NCI-H2029 (cell line): ENCODE data around the gene SMIM23.
A peak's percentile ranks its signal among the peaks of the same experiment; 100 is the strongest.
"Not testable (repeated sequence)": the region's sequence is repeated elsewhere in the genome, so short reads cannot be mapped to it uniquely, and the experiment has no call there.

Experiments
- DNase-seq: peaks from one replicate; lab custom pipeline; 2025; lab: John Stamatoyannopoulos, UW

SMIM23 gene

DNA sequence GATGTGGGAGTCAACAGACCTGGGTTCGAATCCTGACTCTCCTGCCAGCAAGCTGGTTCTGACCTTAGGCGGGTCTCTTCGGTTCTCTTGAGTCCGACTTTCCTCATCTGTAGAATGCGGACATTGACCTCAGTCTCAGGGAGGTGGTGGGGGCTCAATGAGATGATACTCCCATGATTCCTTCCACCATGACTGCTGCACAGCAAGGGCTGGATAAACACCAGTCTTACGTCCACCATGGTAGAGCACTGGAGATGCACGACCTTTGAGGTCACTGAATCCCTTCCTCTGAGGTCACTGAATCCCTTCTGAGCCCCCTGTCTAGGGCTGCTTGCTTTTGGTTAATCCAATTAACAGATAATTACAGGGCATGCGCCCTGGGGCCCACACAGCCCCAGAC lies 12.5 kb upstream of the SMIM23 start:
- DNase-seq: no peak

- DNase-seq: no peak
Measured at GRCh38 chr5:171774418-171774817, 11.2 kb upstream of the SMIM23 start.

DNA sequence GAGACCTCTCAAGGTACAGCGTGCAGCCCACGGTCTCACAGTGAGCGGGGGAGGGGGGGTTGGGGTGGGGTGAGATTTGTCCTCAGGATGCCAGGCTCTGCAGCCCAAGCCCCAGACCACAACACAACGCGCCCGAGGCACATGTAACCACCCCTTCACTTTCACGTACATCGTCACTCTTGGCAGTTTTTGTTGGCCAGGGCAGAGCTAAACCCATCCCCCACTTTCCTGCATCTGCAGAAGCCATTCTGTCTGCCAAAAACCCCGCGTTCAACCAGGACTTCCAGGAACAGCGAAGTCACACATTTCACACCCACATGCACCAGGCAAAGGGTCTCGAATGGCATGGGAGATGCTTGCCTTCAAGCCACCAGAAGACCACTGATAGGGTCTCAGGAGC lies 9.4 kb upstream of the SMIM23 start:
- no peak for DNase-seq

- DNase-seq: no peak
Measured at GRCh38 chr5:171776770-171777759, 8.6 kb upstream of the SMIM23 start.

- not testable (repeated sequence) for DNase-seq
Measured at GRCh38 chr5:171781744-171782143, 3.9 kb upstream of the SMIM23 start.

GRCh38 chr5:171782332-171782966 lies 3.2 kb upstream of the SMIM23 start:
- no peak for DNase-seq

- no peak for DNase-seq
Measured at GRCh38 chr5:171783051-171783450, 2.6 kb upstream of the SMIM23 start.

GRCh38 chr5:171789353-171789752 lies 3.7 kb downstream of the SMIM23 start:
- DNase-seq: no peak

DNA sequence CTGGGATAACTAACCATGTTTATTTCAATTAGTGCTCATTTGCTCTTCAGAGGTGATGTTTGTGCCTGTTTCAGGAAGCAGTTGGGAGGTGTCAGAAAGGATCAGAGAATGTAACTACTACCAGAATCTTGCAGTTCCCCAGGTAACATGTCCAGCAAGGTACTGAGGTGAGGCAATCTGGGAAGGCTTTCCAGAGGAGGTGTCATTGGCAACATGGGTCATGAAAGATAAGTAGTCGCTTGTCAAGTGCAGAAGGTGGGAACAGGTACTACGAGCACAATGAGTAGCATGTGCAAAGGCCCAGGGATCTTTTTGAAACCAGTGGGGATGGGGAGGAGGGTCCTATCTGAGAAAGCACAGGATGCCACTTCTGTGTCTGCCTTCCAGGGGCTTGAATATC lies 4.8 kb downstream of the SMIM23 start:
- no peak for DNase-seq

DNA sequence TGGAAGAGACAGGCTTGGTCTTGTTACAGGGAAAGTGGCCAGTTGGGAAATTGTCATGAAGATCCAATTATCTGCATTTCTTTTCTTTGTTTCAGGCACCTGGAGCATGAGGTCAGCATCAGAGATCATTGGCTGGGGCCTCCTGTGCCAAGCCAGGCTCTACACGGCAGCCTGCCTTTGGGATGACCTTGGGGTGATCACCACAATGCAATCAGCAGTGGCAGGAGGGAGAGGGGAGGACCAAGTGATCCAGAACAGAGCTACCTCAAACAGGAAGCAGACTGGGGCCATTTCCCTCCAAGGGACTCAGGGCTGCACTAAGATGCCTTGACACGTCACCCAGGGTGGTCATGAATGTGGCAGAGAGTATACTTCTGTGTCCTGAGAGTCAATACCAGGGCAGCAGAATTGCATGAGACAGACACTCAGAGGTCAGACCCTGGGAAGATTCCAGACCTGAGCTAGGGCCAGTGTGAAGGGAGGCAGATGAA lies 8.9 kb downstream of the SMIM23 start:
- no peak for DNase-seq

GRCh38 chr5:171795381-171795780 lies 9.8 kb downstream of the SMIM23 start:
- DNase-seq: no peak

DNA sequence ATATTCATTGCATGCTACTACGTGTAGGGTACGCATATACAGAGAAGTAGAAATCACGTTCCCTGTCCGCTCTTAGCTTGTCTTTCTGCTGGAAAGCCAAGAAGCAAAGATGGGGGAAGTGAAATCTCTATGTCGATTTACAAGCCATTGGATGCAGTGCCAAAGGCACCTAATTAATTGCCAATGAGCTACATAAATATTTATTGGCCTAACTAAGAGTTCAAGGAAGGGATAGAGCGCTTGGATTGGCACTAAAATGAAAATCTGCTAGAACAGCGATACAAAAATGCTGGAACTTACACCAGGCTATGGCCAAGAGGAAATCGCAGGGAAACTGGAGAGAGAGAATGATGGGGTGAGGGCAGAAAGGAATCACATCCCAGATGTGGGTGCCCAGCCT lies 10.8 kb downstream of the SMIM23 start:
- DNase-seq: no peak

GRCh38 chr5:171797543-171797942 lies 11.9 kb downstream of the SMIM23 start:
- no peak for DNase-seq

DNA sequence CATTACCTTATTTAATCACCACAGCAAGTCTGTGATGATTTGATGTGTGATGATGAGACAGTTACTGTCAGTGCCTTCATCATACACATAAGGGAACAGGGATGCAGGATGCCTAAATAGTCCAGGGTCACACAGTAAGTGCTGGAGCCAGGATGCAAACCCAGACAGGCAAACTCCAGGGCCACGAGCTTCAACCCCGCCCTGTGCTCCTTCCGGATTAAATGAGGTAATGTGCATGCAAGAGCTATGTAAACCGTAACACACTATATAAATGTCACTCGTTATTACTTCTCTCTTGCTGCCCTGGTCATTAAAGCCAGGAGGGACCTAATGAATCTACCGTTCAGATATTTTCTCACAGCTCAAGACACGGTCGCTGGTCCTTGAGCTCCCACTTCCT lies 12.8 kb downstream of the SMIM23 start:
- DNase-seq: no peak

- no peak for DNase-seq
Measured at GRCh38 chr5:171801839-171802238, 16.2 kb downstream of the SMIM23 start.

- no peak for DNase-seq
Measured at GRCh38 chr5:171805746-171806145, 20.1 kb downstream of the SMIM23 start.

- peak; percentile 50 for DNase-seq
Measured at GRCh38 chr5:171806976-171807747, 21.5 kb downstream of the SMIM23 start.

GRCh38 chr5:171808453-171808852 lies 22.8 kb downstream of the SMIM23 start:
- no peak for DNase-seq

DNA sequence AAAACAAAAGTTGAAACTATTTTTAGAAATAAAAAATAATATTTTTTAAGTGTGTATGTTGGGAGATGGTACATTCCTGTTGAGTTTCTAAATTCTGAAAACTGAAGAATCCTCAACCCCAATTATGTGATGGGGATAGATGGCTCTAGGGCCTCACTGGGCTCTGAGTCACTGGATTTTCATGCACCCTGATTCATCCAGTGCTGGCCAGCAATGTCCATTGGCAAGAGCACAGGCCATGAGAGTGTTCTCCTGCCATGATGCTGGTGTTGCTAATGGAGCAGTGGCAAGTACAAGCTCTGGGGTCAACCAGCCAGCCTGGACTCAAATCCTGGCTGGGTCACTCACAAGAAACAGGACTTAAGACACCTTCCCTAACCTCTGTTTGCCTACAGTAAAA lies 23.3 kb downstream of the SMIM23 start:
- DNase-seq: no peak

- peak; percentile 28 for DNase-seq
Measured at GRCh38 chr5:171810227-171810626, 24.6 kb downstream of the SMIM23 start.

DNA sequence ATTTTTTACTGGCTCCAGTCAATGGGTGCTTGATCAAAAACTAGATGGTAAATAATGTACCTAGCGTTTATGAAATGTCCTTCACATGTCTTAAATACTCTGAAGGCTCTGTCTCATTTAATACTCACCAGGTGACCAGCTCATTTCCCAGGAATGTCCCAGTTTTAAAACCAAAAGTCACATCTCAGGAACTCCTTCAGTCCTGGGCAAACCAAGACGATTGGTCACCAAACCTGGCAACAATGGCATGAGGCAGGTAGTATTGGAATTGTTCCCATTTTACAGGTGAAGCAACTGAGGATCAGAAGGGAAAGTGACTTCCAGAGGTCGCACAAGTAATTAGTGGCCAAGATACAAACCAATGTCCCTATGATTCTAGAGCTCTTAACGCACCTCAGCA lies 27.7 kb downstream of the SMIM23 start:
- DNase-seq: no peak

- DNase-seq: no peak
Measured at GRCh38 chr5:171813813-171814490, 28.3 kb downstream of the SMIM23 start.
